ENCODE data around the gene MAML3. TPM values are rescaled to one million over a fixed set of nuclear protein-coding genes. Genes with fewer than 3 reads are reported as not detected.
A peak's percentile ranks its signal among the peaks of the same experiment; 100 is the strongest.

Gene MAML3
- total RNA-seq, 1 donor from 2014 or later: 8.1 TPM

DNA sequence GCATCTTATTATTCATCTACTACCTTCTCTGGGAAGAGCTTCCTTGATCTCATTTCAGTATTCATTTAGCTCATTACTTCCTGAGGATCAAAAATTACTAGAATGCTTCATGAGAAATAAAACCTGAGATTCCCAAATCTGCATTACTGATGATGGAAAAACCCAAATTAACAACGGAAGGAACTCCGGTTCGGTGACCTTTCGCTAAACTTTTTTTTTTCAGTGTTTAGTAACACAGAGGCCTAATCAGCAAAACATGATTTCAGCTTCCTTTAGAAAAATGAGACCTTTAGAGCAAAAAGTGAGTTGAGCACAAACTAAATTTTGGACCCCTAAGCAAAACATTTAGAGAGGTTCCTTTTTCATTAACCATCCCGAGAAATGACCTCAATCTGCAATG, 229.2 kb downstream of the MAML3 start:
- Histone ChIP-seq H4K20me1 (ENCODE audit: insufficient read depth, low read length) (no peaks in the 10 kb centered on the region), H3K9me3 (ENCODE audit: insufficient read depth, low read depth, low read length) (no peaks in the 10 kb centered on the region), H3K27ac (ENCODE audit: low read depth, low read length) (no peak overlapping the region), H3K4me3 (ENCODE audit: insufficient read depth, low read depth, low read length) (no peak overlapping the region), H3K4me1 (ENCODE audit: insufficient read depth, low read length) (peaks cover 5% of the 10 kb centered on the region), H3K79me2 (ENCODE audit: insufficient read depth, low read length) (no peaks in the 10 kb centered on the region), H3K4me2 (ENCODE audit: low read length) (no peak overlapping the region), H2AFZ (ENCODE audit: low read depth, low read length) (no peak overlapping the region), H3K27me3 (ENCODE audit: insufficient read depth, low read length) (no peaks in the 10 kb centered on the region), H3K36me3 (ENCODE audit: insufficient read depth, low read length) (no peaks in the 10 kb centered on the region), H3K9ac (ENCODE audit: low read length) (no peak overlapping the region)
- Mint-ChIP-seq H3K4me3 (ENCODE audit: unreplicated experiment) (no peak overlapping the region), H3K4me1 (ENCODE audit: low read depth, unreplicated experiment) (peaks cover 18% of the 10 kb centered on the region), H3K9me3 (ENCODE audit: unreplicated experiment) (no peaks in the 10 kb centered on the region), H3K27ac (ENCODE audit: unreplicated experiment) (no peak overlapping the region), H3K27me3 (ENCODE audit: low read depth, unreplicated experiment) (no peaks in the 10 kb centered on the region), H3K36me3 (ENCODE audit: low read depth, unreplicated experiment) (no peaks in the 10 kb centered on the region)
- no peak for DNase-seq (ENCODE audit: low read depth)
- TF ChIP-seq EZH2 (IDR thresholded peaks at IDR 0.05; ENCODE audit: insufficient read depth, low read length): no peak
- TF ChIP-seq, protein P1, sequence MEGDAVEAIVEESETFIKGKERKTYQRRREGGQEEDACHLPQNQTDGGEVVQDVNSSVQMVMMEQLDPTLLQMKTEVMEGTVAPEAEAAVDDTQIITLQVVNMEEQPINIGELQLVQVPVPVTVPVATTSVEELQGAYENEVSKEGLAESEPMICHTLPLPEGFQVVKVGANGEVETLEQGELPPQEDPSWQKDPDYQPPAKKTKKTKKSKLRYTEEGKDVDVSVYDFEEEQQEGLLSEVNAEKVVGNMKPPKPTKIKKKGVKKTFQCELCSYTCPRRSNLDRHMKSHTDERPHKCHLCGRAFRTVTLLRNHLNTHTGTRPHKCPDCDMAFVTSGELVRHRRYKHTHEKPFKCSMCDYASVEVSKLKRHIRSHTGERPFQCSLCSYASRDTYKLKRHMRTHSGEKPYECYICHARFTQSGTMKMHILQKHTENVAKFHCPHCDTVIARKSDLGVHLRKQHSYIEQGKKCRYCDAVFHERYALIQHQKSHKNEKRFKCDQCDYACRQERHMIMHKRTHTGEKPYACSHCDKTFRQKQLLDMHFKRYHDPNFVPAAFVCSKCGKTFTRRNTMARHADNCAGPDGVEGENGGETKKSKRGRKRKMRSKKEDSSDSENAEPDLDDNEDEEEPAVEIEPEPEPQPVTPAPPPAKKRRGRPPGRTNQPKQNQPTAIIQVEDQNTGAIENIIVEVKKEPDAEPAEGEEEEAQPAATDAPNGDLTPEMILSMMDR (IDR thresholded peaks at IDR 0.05; ENCODE audit: insufficient read depth, low read depth, low read length): no peak
- FAIRE-seq: no peak

DNA sequence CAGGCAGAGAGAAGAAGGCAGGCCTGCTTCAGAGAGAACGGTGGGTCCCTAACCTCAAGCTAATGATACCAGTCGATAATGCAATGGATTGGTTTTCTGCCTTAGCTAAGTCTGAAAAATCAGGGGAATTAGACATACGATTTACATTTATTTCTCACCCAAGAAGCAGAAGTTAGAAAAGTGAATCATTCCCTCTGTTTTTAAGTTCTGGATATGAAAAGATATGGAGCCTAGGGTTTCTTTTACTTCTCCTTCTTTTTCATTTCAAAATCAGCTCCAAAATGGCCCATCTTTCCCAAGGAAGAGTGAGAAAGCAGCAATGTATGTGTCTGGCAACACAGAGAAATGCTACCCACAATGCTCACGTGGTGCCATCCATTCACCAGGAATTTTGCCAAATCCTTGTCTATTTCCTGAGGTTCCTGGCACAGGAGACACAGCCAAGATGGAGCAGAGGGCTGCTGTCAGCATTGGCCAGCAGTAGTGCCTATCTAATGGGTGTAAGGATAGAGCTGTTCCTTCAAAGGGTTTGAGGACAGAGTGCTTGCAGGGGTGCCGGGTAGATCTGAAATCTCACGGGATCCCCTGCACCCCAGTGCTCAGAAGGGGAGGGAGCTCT, 231.5 kb downstream of the MAML3 start:
- H3K27me3 Mint-ChIP-seq (ENCODE audit: low read depth, unreplicated experiment): no peaks in the 10 kb centered on the region
- no peak overlapping the region for H3K9ac ChIP-seq (ENCODE audit: low read length)
- DNase-seq (ENCODE audit: low read depth): peak; percentile 43

More for the DNA sequence above, 231.5 kb downstream of the MAML3 start:
- no peak overlapping the region for H3K4me2 ChIP-seq (ENCODE audit: low read length)
- H3K79me2 ChIP-seq (ENCODE audit: insufficient read depth, low read length): no peaks in the 10 kb centered on the region
- no peak overlapping the region for H3K4me3 Mint-ChIP-seq (ENCODE audit: unreplicated experiment)
- no peaks in the 10 kb centered on the region for H3K9me3 ChIP-seq (ENCODE audit: insufficient read depth, low read depth, low read length)
- H3K4me3 ChIP-seq (ENCODE audit: insufficient read depth, low read depth, low read length): no peak overlapping the region
- H3K36me3 ChIP-seq (ENCODE audit: insufficient read depth, low read length): no peaks in the 10 kb centered on the region
- peaks cover 17% of the 10 kb centered on the region for H3K4me1 ChIP-seq (ENCODE audit: insufficient read depth, low read length)
- H3K27me3 ChIP-seq (ENCODE audit: insufficient read depth, low read length): no peaks in the 10 kb centered on the region
- no peak overlapping the region for H3K27ac ChIP-seq (ENCODE audit: low read depth, low read length)
- H3K4me1 Mint-ChIP-seq (ENCODE audit: low read depth, unreplicated experiment): peaks cover 36% of the 10 kb centered on the region
- no peak overlapping the region for H3K27ac Mint-ChIP-seq (ENCODE audit: unreplicated experiment)
- no peaks in the 10 kb centered on the region for H3K9me3 Mint-ChIP-seq (ENCODE audit: unreplicated experiment)
- no peak for TF ChIP-seq EZH2 (IDR thresholded peaks at IDR 0.05; ENCODE audit: insufficient read depth, low read length)
- TF ChIP-seq, protein P1 (IDR thresholded peaks at IDR 0.05; ENCODE audit: insufficient read depth, low read depth, low read length): no peak
- H4K20me1 ChIP-seq (ENCODE audit: insufficient read depth, low read length): no peaks in the 10 kb centered on the region
- H3K36me3 Mint-ChIP-seq (ENCODE audit: low read depth, unreplicated experiment): no peaks in the 10 kb centered on the region
- H2AFZ ChIP-seq (ENCODE audit: low read depth, low read length): no peak overlapping the region
- no peak for FAIRE-seq

Data from astrocyte (in vitro differentiated cells and primary cell).